DMS153 treated with DMSO at 0.1 percent for 48 hours (cell line): ENCODE data around the gene BTBD6.

Experiments used
- DNase-seq: peaks from one replicate; lab custom pipeline; 2025; ENCODE audit not compliant: unreplicated experiment; lab: John Stamatoyannopoulos, UW

BTBD6 gene

GRCh38 chr14:105248368-105249181 is at the start of gene BTBD6:
TSS of gene BTBD6 (plus strand) at chr14:105248533. CDS start at chr14:105248712, 179 bp downstream.
- DNase-seq = peak; percentile 5

GRCh38 chr14:105198588-105198987 is 49.7 kb upstream of the BTBD6 start:
- DNase-seq = no peak

GRCh38 chr14:105199093-105199492 is 49.2 kb upstream of the BTBD6 start:
- DNase-seq = no peak

GRCh38 chr14:105200074-105200473 is 48.3 kb upstream of the BTBD6 start:
- DNase-seq = no peak

GRCh38 chr14:105200641-105201040 is 47.7 kb upstream of the BTBD6 start:
- no peak for DNase-seq

GRCh38 chr14:105201156-105201924 is 47.0 kb upstream of the BTBD6 start:
- DNase-seq = no peak

- peak; percentile 31 for DNase-seq
Observed at GRCh38 chr14:105201925-105202513, 46.3 kb upstream of the BTBD6 start.

GRCh38 chr14:105203057-105203531 is 45.2 kb upstream of the BTBD6 start:
- no peak for DNase-seq

GRCh38 chr14:105203701-105204100 is 44.6 kb upstream of the BTBD6 start:
- DNase-seq = no peak

- no peak for DNase-seq
Observed at GRCh38 chr14:105204206-105204930, 44.0 kb upstream of the BTBD6 start.

GRCh38 chr14:105204931-105205672 is 43.2 kb upstream of the BTBD6 start:
- no peak for DNase-seq

- no peak for DNase-seq
Observed at GRCh38 chr14:105205673-105206208, 42.6 kb upstream of the BTBD6 start.

GRCh38 chr14:105206873-105207272 is 41.5 kb upstream of the BTBD6 start:
- no peak for DNase-seq

- no peak for DNase-seq
Observed at GRCh38 chr14:105207460-105207901, 40.9 kb upstream of the BTBD6 start.

- DNase-seq = no peak
Observed at GRCh38 chr14:105207996-105208737, 40.2 kb upstream of the BTBD6 start.

GRCh38 chr14:105208738-105209075 is 39.6 kb upstream of the BTBD6 start:
- no peak for DNase-seq

- no peak for DNase-seq
Observed at GRCh38 chr14:105209091-105209490, 39.2 kb upstream of the BTBD6 start.

GRCh38 chr14:105209646-105210045 is 38.7 kb upstream of the BTBD6 start:
- DNase-seq = no peak

- DNase-seq = no peak
Observed at GRCh38 chr14:105210266-105211025, 37.9 kb upstream of the BTBD6 start.
